Activated T-cell treated with anti-CD3 and anti-CD28 coated beads for 48 hours (primary cell): ENCODE measurements around the gene ZNF74.
"Not testable (repeated sequence)": the region's sequence is repeated elsewhere in the genome, so short reads cannot be mapped to it uniquely, and the experiment has no call there.

Experiments used
- DNase-seq: peaks from one replicate; pipeline ENCODE4 v3.0.0-alpha.2; 2020; ENCODE audit warnings: low read depth

Gene ZNF74

GRCh38 chr22:20393705-20394476 is at the start of gene ZNF74:
Gene ZNF74, plus strand, starts transcription at chr22:20394151. Its CDS starts 478 bp downstream, at chr22:20394629.
- DNase-seq: peak; percentile 78

- DNase-seq: not testable (repeated sequence)
These were observed 47.4 kb upstream of the ZNF74 start for GRCh38 chr22:20346553-20346952.

- not testable (repeated sequence) for DNase-seq
These were observed 41.4 kb upstream of the ZNF74 start for GRCh38 chr22:20352536-20352935.

GRCh38 chr22:20354238-20354975 is 39.5 kb upstream of the ZNF74 start:
- DNase-seq: no peak

DNA sequence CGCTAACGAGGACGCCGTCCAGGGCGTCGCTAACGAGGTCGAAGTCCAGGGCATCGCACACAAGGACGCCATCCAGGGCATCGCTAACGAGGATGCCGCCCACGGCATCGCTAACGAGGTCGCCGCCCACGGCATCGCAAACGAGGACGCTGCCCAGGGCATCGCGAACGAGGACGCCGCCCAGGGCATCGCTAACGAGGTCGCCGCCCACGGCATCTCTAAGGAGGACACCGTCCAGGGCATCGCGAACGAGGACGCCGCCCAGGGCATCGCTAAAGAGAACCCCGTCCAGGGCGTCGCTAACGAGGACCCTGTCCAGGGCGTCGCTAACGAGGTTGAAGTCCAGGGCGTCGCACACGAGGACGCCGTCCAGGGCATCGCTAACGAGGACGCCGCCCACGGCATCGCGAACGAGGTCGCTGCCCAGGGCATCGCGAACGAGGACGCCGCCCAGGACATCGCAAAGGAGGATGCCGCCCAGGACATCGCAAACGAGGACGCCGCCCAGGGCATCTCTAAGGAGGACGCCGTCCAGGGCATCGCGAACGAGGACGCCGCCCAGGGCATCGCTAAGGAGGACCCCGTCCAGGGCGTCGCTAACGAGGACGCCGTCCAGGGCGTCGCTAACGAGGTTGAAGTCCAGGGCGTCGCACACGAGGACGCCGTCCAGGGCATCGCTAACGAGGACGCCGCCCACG is 37.9 kb upstream of the ZNF74 start:
- DNase-seq: not testable (repeated sequence)

GRCh38 chr22:20356906-20357305 is 37.0 kb upstream of the ZNF74 start:
- DNase-seq: not testable (repeated sequence)

- DNase-seq: not testable (repeated sequence)
These were observed 36.0 kb upstream of the ZNF74 start for GRCh38 chr22:20357967-20358366.

- DNase-seq: not testable (repeated sequence)
These were observed 35.3 kb upstream of the ZNF74 start for GRCh38 chr22:20358503-20359239.

DNA sequence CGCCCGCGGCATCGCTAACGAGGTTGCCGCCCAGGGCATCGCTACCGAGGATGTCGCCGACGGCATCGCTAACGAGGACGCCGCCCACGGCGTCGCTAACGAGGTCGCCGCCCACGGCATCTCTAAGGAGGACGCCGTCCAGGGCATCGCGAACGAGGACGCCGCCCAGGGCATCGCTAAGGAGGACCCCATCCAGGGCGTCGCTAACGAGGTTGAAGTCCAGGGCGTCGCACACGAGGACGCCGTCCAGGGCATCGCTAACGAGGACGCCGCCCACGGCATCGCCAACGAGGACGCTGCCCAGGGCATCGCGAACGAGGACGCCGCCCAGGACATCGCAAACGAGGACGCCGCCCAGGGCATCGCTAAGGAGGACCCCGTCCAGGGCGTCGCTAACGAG is 33.7 kb upstream of the ZNF74 start:
- DNase-seq: not testable (repeated sequence)

DNA sequence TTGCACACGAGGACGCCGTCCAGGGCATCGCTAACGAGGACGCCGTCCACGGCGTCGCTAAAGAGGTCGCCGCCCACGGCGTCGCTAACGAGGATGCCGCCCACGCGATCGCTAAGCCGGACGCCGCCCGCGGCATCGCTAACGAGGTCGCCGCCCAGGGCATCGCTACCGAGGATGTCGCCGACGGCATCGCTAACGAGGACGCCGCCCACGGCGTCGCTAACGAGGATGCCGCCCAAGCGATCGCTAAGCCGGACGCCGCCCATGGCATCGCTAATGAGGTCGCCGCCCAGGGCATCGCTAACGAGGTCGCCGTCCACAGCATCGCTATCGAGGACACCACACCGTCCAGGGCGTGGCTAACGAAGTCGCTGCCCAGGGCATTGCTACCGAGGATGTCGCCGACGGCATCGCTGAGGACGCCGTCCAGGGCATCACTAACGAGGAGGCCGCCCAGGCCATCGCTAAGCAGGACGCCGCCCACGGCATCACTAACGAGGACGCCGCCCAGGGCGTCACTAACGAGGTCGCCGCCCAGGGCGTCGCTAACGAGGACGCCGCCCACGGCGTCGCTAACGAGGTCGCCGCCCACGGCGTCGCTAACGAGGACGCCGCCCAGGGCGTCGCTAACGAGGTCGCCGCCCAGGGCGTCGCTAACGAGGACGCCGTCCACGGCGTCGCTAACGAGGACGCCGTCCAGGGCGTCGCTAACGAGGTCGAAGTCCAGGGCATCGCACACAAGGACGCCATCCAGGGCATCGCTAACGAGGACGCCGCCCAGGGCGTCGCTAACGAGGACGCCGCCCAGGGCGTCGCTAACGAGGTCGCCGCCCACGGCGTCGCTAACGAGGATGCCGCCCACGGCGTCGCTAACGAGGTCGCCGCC is 32.8 kb upstream of the ZNF74 start:
- DNase-seq: not testable (repeated sequence)

GRCh38 chr22:20361752-20362229 is 32.2 kb upstream of the ZNF74 start:
- not testable (repeated sequence) for DNase-seq

GRCh38 chr22:20362403-20362802 is 31.5 kb upstream of the ZNF74 start:
- not testable (repeated sequence) for DNase-seq

DNA sequence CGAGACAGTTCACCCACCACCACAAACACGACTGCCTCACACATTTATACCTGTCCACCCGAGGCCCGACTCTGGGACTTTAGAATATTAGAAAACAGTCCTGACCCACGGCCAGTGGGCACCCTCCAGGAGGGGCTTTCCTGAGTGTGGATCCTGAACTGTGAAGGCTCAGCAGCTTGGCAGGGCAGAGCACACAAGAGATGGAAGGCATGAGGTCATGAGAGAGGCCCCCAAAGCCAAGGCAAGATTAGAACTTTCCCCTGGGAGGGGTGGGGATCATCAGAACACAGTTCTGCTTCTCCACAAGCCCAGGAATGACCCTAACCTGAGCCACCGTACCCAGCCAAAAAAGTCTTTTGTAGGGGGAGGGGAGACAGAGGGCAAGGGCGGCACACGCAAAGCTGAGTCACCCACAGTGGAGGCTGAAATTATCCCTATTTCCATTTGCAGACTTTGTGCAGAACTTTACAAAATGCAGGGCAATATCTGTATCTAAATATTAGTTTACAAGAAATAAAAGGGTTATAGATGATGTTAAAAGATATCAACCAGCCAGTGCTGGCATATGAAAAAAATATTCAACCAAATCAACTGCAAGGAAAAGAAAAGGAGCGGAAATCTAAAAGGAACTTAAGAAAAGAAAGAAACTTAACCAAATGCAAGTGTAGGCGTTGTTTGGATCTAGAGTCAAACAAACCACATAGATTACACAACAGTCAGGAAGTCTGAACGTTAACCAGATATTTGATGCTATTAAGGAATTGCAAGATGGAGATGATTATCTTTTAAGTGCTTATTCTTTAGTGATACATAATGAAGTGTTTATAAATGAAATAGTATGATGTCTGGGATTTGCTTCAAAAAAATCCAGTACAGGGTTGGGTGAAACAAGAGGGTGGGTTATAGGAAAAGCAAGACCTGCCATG is 29.4 kb upstream of the ZNF74 start:
- DNase-seq: not testable (repeated sequence)

GRCh38 chr22:20366841-20367240 is 27.1 kb upstream of the ZNF74 start:
- not testable (repeated sequence) for DNase-seq

- DNase-seq: not testable (repeated sequence)
These were observed 25.1 kb upstream of the ZNF74 start for GRCh38 chr22:20368875-20369274.

DNA sequence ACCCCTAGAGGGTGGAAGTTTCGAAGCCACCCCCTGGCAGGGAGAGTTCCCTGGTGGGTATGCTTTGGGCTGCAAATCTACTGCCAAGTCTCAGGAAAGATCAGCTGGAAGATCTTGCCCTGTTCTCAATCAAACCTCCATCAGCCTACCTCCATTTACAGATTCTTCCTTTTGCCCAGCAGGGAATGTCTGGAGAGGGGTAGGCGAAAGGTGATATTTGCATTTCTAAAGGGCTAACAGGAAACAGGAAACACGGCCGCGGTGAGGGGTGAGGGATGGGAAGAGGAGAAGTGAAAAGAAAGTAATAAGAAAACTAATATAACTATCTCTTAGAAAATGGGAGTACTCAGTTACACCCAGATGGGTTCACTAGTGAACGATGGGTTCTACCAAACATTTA is 22.3 kb upstream of the ZNF74 start:
- not testable (repeated sequence) for DNase-seq

- DNase-seq: not testable (repeated sequence)
These were observed 21.5 kb upstream of the ZNF74 start for GRCh38 chr22:20372406-20372854.

GRCh38 chr22:20373195-20373706 is 20.7 kb upstream of the ZNF74 start:
- DNase-seq: not testable (repeated sequence)

- DNase-seq: not testable (repeated sequence)
These were observed 19.8 kb upstream of the ZNF74 start for GRCh38 chr22:20374130-20374529.
